Neutrophil (primary cell): ENCODE measurements around the gene INTS3.

Experiments
- H3K27ac ChIP-seq: fragments of 200-600 bp; sonication (generic); 2 replicates; pipeline ENCODE4 v1.5.1; 2016; ENCODE audit warnings: mild to moderate bottlenecking, moderate library complexity
- H3K27me3 ChIP-seq: fragments of 200-600 bp; sonication (generic); 2 replicates; pipeline ENCODE4 v1.6.0; 2016; ENCODE audit warnings: mild to moderate bottlenecking
- H3K36me3 ChIP-seq: fragments of 200-600 bp; sonication (generic); 2 replicates; pipeline ENCODE4 v1.5.1; 2017
- H3K4me1 ChIP-seq, 2 experiments: fragments of 200-600 bp in 1 of 2; sonication (generic) in 1 of 2; 1 replicate in 1 of 2; 2 replicates in 1 of 2; pipeline versions ENCODE4 v1.5.1 to v1.6.1; 2013 to 2016; ENCODE audit warnings: low read depth in 1 of 2, low read length in 1 of 2, mild to moderate bottlenecking in 1 of 2, moderate library complexity in 1 of 2; ENCODE audit not compliant: control insufficient read depth in 1 of 2, insufficient read depth in 1 of 2
- H3K4me3 ChIP-seq, 2 experiments: fragments of 200-600 bp in 1 of 2; sonication (generic) in 1 of 2; 1 replicate in 1 of 2; 2 replicates in 1 of 2; pipeline ENCODE4 v1.5.1; 2013 to 2016; ENCODE audit warnings: low read depth in 1 of 2, low read length in 1 of 2, mild to moderate bottlenecking in 1 of 2, moderate library complexity in 1 of 2
- H3K9me3 ChIP-seq: fragments of 200-600 bp; sonication (generic); 2 replicates; pipeline ENCODE4 v1.5.1; 2016
- CTCF ChIP-seq: fragments of 200-600 bp; sonication (generic); IDR thresholded peaks from 2 replicates; pipeline ENCODE4 v1.5.1; 2016; ENCODE audit warnings: antibody characterized with exemption

Gene INTS3

GRCh38 chr1:153792631-153793041, 64.8 kb downstream of the INTS3 start:
- Histone ChIP-seq H3K27ac (no peak overlapping the region), H3K27me3 (no peaks in the 10 kb centered on the region), H3K4me3 (no peak overlapping the region), H3K9me3 (no peaks in the 10 kb centered on the region), H3K36me3 (no peaks in the 10 kb centered on the region), H3K4me1 (peaks cover 45 to 46% of the 10 kb centered on the region in 2 experiments)
- no peak for TF ChIP-seq CTCF

- Histone ChIP-seq H3K36me3 (no peaks in the 10 kb centered on the region), H3K27ac (no peak overlapping the region), H3K9me3 (no peaks in the 10 kb centered on the region), H3K4me3 (no peak overlapping the region), H3K4me1 (peaks cover 45 to 46% of the 10 kb centered on the region in 2 experiments), H3K27me3 (no peaks in the 10 kb centered on the region)
- TF ChIP-seq CTCF, result no peak
These were observed 65.6 kb downstream of the INTS3 start for GRCh38 chr1:153793261-153793972.

- TF ChIP-seq CTCF, result no peak
- H3K4me3 ChIP-seq, result no peak overlapping the region
- H3K27me3 ChIP-seq, result no peaks in the 10 kb centered on the region
- H3K9me3 ChIP-seq, result no peaks in the 10 kb centered on the region
- no peak overlapping the region for H3K27ac ChIP-seq
- peaks cover 42 to 43% of the 10 kb centered on the region in 2 experiments for H3K4me1 ChIP-seq
- no peaks in the 10 kb centered on the region for H3K36me3 ChIP-seq
These were observed 66.2 kb downstream of the INTS3 start for GRCh38 chr1:153793973-153794615.

GRCh38 chr1:153794624-153795329, 66.9 kb downstream of the INTS3 start:
- peaks cover 35 to 36% of the 10 kb centered on the region in 2 experiments for H3K4me1 ChIP-seq
- no peaks in the 10 kb centered on the region for H3K27me3 ChIP-seq
- TF ChIP-seq CTCF, result no peak
- peaks cover 2% of the 10 kb centered on the region for H3K36me3 ChIP-seq
- no peak overlapping the region for H3K4me3 ChIP-seq
- no peak overlapping the region for H3K27ac ChIP-seq
- no peaks in the 10 kb centered on the region for H3K9me3 ChIP-seq

GRCh38 chr1:153795330-153795837, 67.5 kb downstream of the INTS3 start:
- Histone ChIP-seq H3K27me3 (no peaks in the 10 kb centered on the region), H3K9me3 (no peaks in the 10 kb centered on the region), H3K4me3 (no peak overlapping the region), H3K27ac (no peak overlapping the region), H3K36me3 (peaks cover 6% of the 10 kb centered on the region), H3K4me1 (peaks cover 29 to 30% of the 10 kb centered on the region in 2 experiments)
- no peak for TF ChIP-seq CTCF
